H1 (cell line): ENCODE results near the gene RNF133. TPM values are rescaled to one million over a fixed set of nuclear protein-coding genes. Genes with fewer than 3 reads are reported as not detected.

Experiments used
- ASH2L ChIP-seq: fragments of 200-600, 300-600 bp; sonication (generic); IDR thresholded peaks from one replicate; pipeline ENCODE4 v1.7.1; 2017; ENCODE audit warnings: low read length
- BACH1 ChIP-seq: IDR thresholded peaks from 2 replicates; pipeline ENCODE4 v1.6.1; 2012; ENCODE audit warnings: low read length, improper control_type of control experiment
- CHD7 ChIP-seq: fragments of 300-600 bp; sonication (generic); IDR thresholded peaks from 2 replicates; pipeline ENCODE4 v1.7.1; 2012; ENCODE audit warnings: low read length, moderate library complexity, mild to moderate bottlenecking, inconsistent platforms; ENCODE audit not compliant: insufficient replicate concordance
- CREB1 ChIP-seq: IDR thresholded peaks from 2 replicates; pipeline ENCODE4 v1.6.1; 2012; ENCODE audit warnings: inconsistent platforms
- CTBP2 ChIP-seq: IDR thresholded peaks from 2 replicates; pipeline ENCODE4 v1.7.0; 2011; ENCODE audit warnings: borderline replicate concordance, mild to moderate bottlenecking, moderate library complexity, mixed read lengths, low read length; ENCODE audit not compliant: insufficient read depth, insufficient read length
- EP300 ChIP-seq, 2 experiments: IDR thresholded peaks; 1 replicate in 1 of 2; 2 replicates in 1 of 2; pipeline ENCODE4 v1.6.1; 2011 to 2012; ENCODE audit warnings: low read depth in 2 of 2, low read length in 2 of 2, mild to moderate bottlenecking in 2 of 2, borderline replicate concordance in 1 of 2, inconsistent platforms in 1 of 2, moderate library complexity in 1 of 2
- JUND ChIP-seq: IDR thresholded peaks from 2 replicates; pipeline ENCODE4 v1.6.1; 2011; ENCODE audit warnings: mild to moderate bottlenecking, improper control_type of control experiment, low read length
- NANOG ChIP-seq: IDR thresholded peaks from 2 replicates; pipeline ENCODE4 v1.6.1; 2011; ENCODE audit warnings: low read length, low read depth, mild to moderate bottlenecking, inconsistent platforms; ENCODE audit not compliant: insufficient read depth, poor library complexity, severe bottlenecking
- RFX5 ChIP-seq: IDR thresholded peaks from 2 replicates; pipeline ENCODE4 v1.6.1; 2011; ENCODE audit warnings: low read depth, low read length, improper control_type of control experiment, borderline replicate concordance
- RXRA ChIP-seq: IDR thresholded peaks from 2 replicates; pipeline ENCODE4 v1.6.1; 2011; ENCODE audit warnings: low read depth, mild to moderate bottlenecking, low read length, moderate library complexity; ENCODE audit not compliant: insufficient read depth
- SIX5 ChIP-seq: IDR thresholded peaks from 2 replicates; pipeline ENCODE4 v1.6.1; 2011; ENCODE audit warnings: mild to moderate bottlenecking, low read depth, low read length
- SP1 ChIP-seq: IDR thresholded peaks from 2 replicates; pipeline ENCODE4 v1.6.1; 2011; ENCODE audit warnings: low read depth, low read length
- TBP ChIP-seq: IDR thresholded peaks from 2 replicates; pipeline ENCODE4 v1.6.1; 2011; ENCODE audit warnings: low read depth, low read length, improper control_type of control experiment
- polyA plus RNA-seq, 7 experiments: library from polyadenylated mRNA; depleted of rRNA in 3 of 7; stranded (reverse) in 5 of 7; unstranded in 2 of 7; fragments of >200 nt in 5 of 7; fragments of 200-250 nt in 2 of 7; gene quantifications; 1 replicate in 5 of 7; 2 replicates in 1 of 7; 4 replicates in 1 of 7; pipeline versions ENCODE4 v1.2.1 to v1.2.3, GENCODE V29; 2011 to 2013; ENCODE audit warnings: missing spikeins in 2 of 7, mixed read lengths in 2 of 7
- total RNA-seq: library from RNA; stranded (reverse); fragmentation: NEBNext Ultra II Directional; extraction: Animal tissue kit (Norgen Biotek cat#: 25700); gene quantifications from 2 replicates; pipeline ENCODE4 v1.2.1, GENCODE V29; 2021

Gene RNF133
- total and polyA plus RNA-seq, 2 of the 8 experiments (the other 6 are each of a cell fraction or from before 2014, with no cell fraction given) = 0.09 to 0.39 TPM

- TF ChIP-seq CHD7 (no peak), BACH1 (no peak), JUND (no peak), SP1 (no peak), RFX5 (no peak), ASH2L (no peak), RXRA (no peak), NANOG (no peak), EP300 (IDR thresholded peaks at IDR 0.05; ENCODE audit: borderline replicate concordance in 1 of 2, low read depth in 2 of 2, low read length in 2 of 2) (no peak), SIX5 (no peak), CREB1 (no peak), CTBP2 (no peak), TBP (no peak)
Observed at GRCh38 chr7:122658856-122659255, 40.1 kb downstream of the RNF133 start (continued).
